ENCODE data around the gene NHP2.
A peak's percentile ranks its signal among the peaks of the same experiment; 100 is the strongest.
"Not testable (repeated sequence)": the region's sequence is repeated elsewhere in the genome, so short reads cannot be mapped to it uniquely, and the experiment has no call there.

Gene NHP2

GRCh38 chr5:178170455-178170854 is 16.8 kb upstream of the NHP2 start:
- DNase-seq = no peak

GRCh38 chr5:178165581-178165980 is 11.9 kb upstream of the NHP2 start:
- no peak for DNase-seq

- DNase-seq = peak; percentile 55
Measured at GRCh38 chr5:178163772-178164735, 10.4 kb upstream of the NHP2 start.

- no peak for DNase-seq
Measured at GRCh38 chr5:178162481-178162880, 8.8 kb upstream of the NHP2 start.

GRCh38 chr5:178160176-178160575 is 6.5 kb upstream of the NHP2 start:
- DNase-seq = no peak

GRCh38 chr5:178155065-178155464 is 1.4 kb upstream of the NHP2 start:
- no peak for DNase-seq

DNA sequence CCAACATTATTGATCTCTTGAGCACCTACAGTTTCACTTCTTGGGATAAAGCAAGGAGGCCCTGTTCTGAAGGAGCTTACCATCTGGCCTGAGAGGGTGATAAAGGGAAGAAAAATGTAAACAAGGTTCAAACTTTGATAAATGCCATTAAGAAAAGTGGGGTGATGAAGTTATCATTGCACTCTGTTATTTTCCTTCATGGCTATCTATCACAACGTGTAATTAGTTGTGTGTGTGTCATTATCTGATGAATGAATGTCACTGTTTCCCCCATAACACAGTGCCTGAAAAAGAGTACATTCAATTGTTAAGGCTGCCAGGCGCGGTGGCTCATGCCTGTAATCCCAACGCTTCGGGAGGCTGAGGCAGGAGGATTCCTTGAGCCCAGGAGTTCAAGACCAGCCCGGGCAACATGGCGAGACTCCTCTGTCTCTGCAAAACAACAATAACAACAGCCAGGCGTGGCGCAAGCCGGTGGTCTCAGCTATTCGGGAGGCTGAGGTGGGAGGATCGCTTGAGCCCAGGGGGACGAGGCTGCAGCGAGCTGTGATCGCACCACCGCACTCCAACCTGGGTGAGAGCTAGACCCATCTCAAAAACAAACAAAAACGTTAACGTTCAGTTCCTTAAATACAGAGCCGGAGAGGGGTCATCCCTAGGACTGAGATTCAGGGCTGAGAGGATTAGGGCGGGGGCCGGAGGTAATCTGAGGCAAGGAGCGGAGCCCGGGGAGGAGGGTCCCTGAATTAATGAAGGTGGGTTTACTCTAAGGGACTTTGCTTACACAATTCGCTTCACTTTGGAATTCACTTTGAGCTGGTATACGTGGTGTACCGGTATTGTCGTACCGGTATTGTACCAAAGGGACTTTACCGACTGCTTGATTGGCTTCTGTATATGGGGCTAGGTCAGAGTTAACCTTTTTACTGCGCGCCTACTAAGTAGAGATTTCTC is 917 bp downstream of the NHP2 start:
- DNase-seq = no peak

DNA sequence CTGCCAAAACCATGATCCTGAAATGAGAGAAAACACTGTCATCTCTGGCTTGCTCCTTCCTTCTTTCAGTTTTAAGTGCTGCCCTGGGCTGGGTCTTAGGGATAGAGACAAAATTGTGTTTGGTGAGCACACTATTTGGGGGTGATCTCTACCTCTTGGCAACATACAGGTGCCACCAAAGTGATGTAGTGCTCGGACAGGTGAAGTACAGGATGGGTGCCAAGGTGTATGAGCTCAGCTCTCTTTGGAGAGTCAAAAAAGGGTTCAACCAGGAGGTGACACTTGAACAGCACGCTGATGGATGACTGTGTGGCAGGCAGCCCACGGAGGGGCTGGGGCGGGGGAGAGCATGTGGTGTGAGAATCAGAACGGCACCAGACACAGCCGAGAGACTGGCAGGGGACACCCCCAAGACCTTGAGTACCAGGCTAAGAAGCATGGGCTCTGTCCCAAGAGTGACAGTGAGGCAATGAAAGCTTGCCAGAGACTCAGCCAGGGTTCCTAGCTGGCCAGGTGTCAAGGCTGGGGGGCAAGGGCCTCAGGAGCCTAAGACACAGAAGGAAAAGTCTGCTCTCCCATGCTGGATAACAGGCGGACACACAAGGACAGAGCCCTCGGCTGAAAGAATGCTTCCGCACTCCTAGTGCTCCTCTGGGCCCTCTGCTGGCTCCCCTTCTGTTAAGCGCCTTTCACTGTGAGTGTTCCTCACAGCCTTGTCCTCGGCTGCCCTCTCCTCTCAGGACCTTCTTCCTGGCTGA is 2.5 kb downstream of the NHP2 start:
- no peak for DNase-seq

DNA sequence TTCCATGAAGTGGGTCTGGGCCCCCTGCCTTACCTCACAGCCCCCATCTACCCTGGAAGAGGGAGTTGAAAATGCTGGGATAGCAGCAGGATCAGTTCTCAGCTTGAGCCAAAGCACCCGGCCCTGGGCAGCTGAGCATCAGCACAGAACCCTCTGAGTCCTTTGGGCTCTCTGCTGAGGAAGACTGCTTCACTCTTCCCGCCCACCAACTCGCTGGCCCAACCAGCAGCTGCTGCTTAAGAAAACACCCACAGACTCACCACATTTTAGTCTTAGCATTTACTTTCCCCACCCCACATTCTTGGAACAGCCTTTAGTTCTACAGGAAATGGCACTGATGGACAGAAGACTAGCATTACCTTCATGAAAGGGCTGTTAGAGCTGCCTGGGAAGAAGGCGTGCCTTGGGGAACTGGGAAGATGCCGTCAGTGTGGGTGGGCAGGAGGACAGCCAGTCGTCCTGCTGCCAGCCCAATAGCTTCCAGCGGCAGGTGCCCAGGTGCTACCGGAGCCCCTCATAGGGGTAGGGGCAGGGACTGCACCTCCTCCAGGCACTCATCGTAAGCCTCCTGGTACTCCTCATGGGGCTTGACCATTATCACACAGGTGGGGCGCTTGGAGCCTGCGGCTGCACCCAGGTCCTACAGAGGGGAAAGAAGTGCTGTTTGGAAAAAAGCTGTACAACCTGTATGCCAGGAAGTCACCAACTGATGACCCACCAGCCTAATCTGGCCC is 4.3 kb downstream of the NHP2 start:
- no peak for DNase-seq

DNA sequence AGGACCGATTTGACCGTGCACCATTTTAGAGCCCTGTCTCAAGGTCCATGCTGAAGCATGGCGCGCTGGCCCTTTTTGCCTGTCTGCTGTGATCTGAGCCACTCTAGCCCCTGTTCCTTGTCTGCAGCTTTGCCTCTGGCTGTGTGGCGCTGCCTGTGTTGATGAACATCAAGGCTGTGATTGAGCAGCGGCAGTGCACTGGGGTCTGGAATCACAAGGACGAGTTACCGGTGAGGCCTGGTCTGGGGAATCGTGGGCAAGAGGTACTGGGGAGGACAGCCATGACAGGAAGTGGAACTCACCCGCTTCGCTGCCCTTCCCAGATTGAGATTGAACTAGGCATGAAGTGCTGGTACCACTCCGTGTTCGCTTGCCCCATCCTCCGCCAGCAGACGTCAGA is 6.3 kb downstream of the NHP2 start:
- no peak for DNase-seq

GRCh38 chr5:178145965-178146820 is 7.5 kb downstream of the NHP2 start:
- no peak for DNase-seq

- DNase-seq = no peak
Measured at GRCh38 chr5:178143901-178144300, 9.8 kb downstream of the NHP2 start.

DNA sequence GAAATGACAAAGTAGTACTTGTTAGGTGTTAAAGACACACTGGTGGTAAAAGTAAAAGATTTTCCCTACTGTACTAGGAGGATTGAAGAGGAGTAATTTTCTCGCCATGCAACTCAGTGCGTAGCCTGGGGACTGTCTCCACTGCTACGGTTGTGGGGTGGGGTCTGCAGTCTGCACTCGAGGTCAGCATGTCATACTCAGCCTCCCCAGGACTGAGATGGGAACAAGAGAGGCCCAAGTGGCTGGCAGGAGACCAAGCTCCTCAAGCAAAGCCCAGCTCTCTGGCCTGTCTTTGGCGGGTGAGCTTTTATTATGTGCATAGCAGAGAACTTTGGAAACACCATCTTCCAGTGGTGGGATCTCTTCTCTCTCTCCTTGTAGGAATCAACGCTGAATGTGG is 10.4 kb downstream of the NHP2 start:
- no peak for DNase-seq

GRCh38 chr5:178142642-178143041 is 11.0 kb downstream of the NHP2 start:
- DNase-seq = no peak

DNA sequence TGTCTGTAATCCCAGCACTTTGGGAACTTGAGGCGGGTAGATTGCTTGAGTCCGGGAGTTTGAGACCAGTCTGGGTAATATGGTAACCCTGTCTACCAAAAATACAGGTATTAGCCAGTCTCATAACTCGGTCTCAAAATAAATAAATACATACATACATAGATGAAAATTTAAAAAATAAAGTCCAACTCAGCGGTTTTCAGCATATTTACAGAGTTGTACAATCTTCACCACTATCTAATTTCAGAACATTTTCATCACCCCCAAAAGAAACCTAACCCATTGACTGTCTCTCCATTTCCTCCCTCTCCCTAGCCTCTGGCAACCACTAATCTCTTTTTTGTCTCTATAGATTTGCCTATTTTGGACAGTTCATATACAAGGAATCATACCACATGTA is 12.1 kb downstream of the NHP2 start:
- DNase-seq = no peak

GRCh38 chr5:178137991-178138390 is 15.7 kb downstream of the NHP2 start:
- no peak for DNase-seq

DNA sequence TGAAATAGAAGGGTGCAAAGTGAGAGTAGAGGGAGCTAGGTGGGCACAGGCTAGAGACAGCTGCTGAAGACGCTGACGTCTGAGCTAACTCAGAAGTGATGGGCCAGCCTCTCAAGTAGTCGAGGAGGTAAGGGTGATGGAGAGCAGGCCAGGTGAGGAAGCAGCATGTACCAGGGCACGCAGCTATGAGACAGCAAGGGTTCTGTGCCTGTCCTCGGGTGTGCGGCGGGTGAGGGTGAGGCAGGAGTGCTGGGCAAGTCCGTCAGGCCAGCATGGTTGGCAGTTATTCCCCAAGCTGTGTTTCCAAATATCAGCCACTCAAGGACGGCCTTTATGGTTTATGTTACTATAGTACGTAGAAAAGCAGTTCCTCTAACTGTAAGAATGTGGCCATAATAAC is 16.7 kb downstream of the NHP2 start:
- DNase-seq = no peak

- no peak for DNase-seq
Measured at GRCh38 chr5:178131446-178131996, 22.2 kb downstream of the NHP2 start.

- peak; percentile 7 for DNase-seq
Measured at GRCh38 chr5:178130576-178131445, 22.9 kb downstream of the NHP2 start, which contains the start of gene RMND5B. Gene RMND5B (plus strand): TSS chr5:178131014. CDS start chr5:178138120, 7,106 bp downstream.

DNA sequence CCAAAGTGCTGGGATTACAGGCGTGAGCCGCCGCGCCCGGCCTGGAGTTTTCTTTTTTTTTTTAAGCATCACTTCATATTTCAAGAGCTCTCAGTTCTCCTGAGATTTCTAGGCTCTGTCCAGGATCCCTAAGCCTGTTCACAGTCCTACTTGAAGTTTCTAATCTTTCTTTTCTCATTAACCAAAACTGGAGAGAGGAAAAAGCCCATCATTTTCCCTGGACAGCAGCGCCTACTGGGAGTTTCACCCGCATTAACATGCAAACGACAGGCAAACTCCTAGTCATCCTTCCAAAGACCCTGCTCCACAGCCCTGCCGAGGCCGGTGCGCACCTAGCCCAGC is 23.5 kb downstream of the NHP2 start:
- DNase-seq = not testable (repeated sequence)

All from NCI-H2081 treated with DMSO at 0.1 percent for 48 hours (cell line).